Breast epithelium (tissue), 4 donors: ENCODE results near the gene SYTL3. TPM values are rescaled to one million over a fixed set of nuclear protein-coding genes. Genes with fewer than 3 reads are reported as not detected.

Experiments
- DNase-seq, 2 donors: peaks; one replicate each; pipeline ENCODE4 v3.0.0-alpha.2; 2019; ENCODE audit warnings: low spot score in 2 of 2
- H3K27ac ChIP-seq, 2 donors: fragments of 200-600 bp; sonication (generic) in 1 of 2; one replicate each; pipeline ENCODE4 v1.5.1; 2016 to 2019; ENCODE audit warnings: mild to moderate bottlenecking in 1 of 2
- H3K27me3 ChIP-seq, 2 donors: fragments of 200-600 bp; sonication (generic) in 1 of 2; one replicate each; pipeline versions ENCODE4 v1.5.1 to v1.6.0; 2017 to 2019; ENCODE audit warnings: control low read depth in 1 of 2, mild to moderate bottlenecking in 1 of 2
- H3K36me3 ChIP-seq: fragments of 200-600 bp; one replicate; pipeline ENCODE4 v1.5.1; 2019
- H3K4me1 ChIP-seq, 2 donors: fragments of 200-600 bp; sonication (generic); one replicate each; pipeline ENCODE4 v1.5.1; 2016 to 2019; ENCODE audit warnings: control low read depth in 1 of 2
- H3K4me3 ChIP-seq, 3 donors: fragments of 200-600 bp; sonication (generic); 1 replicate in 2 of 3; 2 replicates in 1 of 3; pipeline ENCODE4 v1.5.1; 2016 to 2019; ENCODE audit warnings: mild to moderate bottlenecking in 3 of 3, moderate library complexity in 2 of 3
- H3K9me3 ChIP-seq, 2 donors: fragments of 200-600 bp; sonication (generic) in 1 of 2; one replicate each; pipeline ENCODE4 v1.5.1; 2016 to 2019; ENCODE audit warnings: control low read depth in 1 of 2
- CTCF ChIP-seq, 3 donors: fragments of 450-650 bp; IDR thresholded peaks; one replicate each; pipeline ENCODE4 v1.5.1; 2016 to 2017; ENCODE audit warnings: antibody characterized with exemption in 3 of 3, mild to moderate bottlenecking in 3 of 3, moderate library complexity in 3 of 3
- POLR2A ChIP-seq: fragments of 450-650 bp; IDR thresholded peaks from one replicate; pipeline ENCODE4 v1.6.1; 2016; ENCODE audit warnings: antibody characterized with exemption, mild to moderate bottlenecking, moderate library complexity
- POLR2AphosphoS5 ChIP-seq, 3 donors: sonication (generic); formaldehyde crosslinking; IDR thresholded peaks; one replicate each; pipeline ENCODE4 v1.6.1; 2017; ENCODE audit warnings: antibody characterized with exemption in 3 of 3
- intact Hi-C: fragments of 100-400 bp; cut with DNase I; formaldehyde crosslinking; loops from one replicate; pipeline ENCODE4 v1.15.1; 2023; ENCODE audit warnings: low total_unique reads
- total RNA-seq, 3 donors: library from RNA; depleted of rRNA; stranded (reverse); fragments of >200 nt; gene quantifications; one replicate each; pipeline ENCODE4 v1.1.0, GENCODE V29; 2016

The SYTL3 gene
- total RNA-seq, 3 donors from 2014 or later: 5.2 to 8.0 (median 7.5) TPM

GRCh38 chr6:158643836-158644230 is 6.0 kb upstream of the SYTL3 start:
- DNase-seq: no peak
- intact Hi-C loops: no loop called here
- Histone ChIP-seq H3K9me3 (no peaks in the 10 kb centered on the region), H3K27ac (peak overlapping the region; percentile 99), H3K27me3 (no peaks in the 10 kb centered on the region), H3K4me1 (peaks cover 4 to 11% of the 10 kb centered on the region in 2 donors), H3K36me3 (no peaks in the 10 kb centered on the region), H3K4me3 (peak overlapping the region; percentile 88 to 97 (median 93))
- TF ChIP-seq POLR2AphosphoS5 (IDR thresholded peaks at IDR 0.05) (no peak), POLR2A (no peak), CTCF (IDR thresholded peaks at IDR 0.05) (no peak)

- Histone ChIP-seq H3K4me3 (peak within 1 kb of the TSS; percentile 88 to 97 (median 93)), H3K36me3 (no peaks in the 10 kb centered on the region), H3K27ac (peak within 1 kb of the TSS; percentile 99), H3K9me3 (no peaks in the 10 kb centered on the region), H3K4me1 (peaks cover 4 to 11% of the 10 kb centered on the region in 2 donors), H3K27me3 (no peaks in the 10 kb centered on the region)
- TF ChIP-seq POLR2A (peak; percentile 95), POLR2AphosphoS5 (IDR thresholded peaks at IDR 0.05) (peak; percentile 84 to 98 (median 97)), CTCF (IDR thresholded peaks at IDR 0.05) (no peak)
- DNase-seq: peak; percentile 92
- intact Hi-C loops: no loop called here
Measured at GRCh38 chr6:158644231-158645063, 5.4 kb upstream of the SYTL3 start, which contains the start of gene DYNLT1. TSS of gene DYNLT1 (minus strand) at chr6:158644743. CDS start at chr6:158644708, 35 bp downstream.

- Histone ChIP-seq H3K27ac (peak overlapping the region; percentile 99), H3K27me3 (no peaks in the 10 kb centered on the region), H3K4me3 (peak overlapping the region; percentile 88 to 97 (median 93)), H3K9me3 (no peaks in the 10 kb centered on the region), H3K4me1 (peaks cover 4 to 11% of the 10 kb centered on the region in 2 donors), H3K36me3 (no peaks in the 10 kb centered on the region)
- TF ChIP-seq POLR2AphosphoS5 (IDR thresholded peaks at IDR 0.05): no peak
- intact Hi-C loops: no loop called here
- DNase-seq: no peak
Measured at GRCh38 chr6:158645064-158646022, 4.5 kb upstream of the SYTL3 start.

GRCh38 chr6:158646023-158646910 is 3.6 kb upstream of the SYTL3 start:
- no peak overlapping the region for H3K4me3 ChIP-seq
- H3K36me3 ChIP-seq: no peaks in the 10 kb centered on the region
- no peak for DNase-seq
- intact Hi-C loops: no loop called here
- no peaks in the 10 kb centered on the region for H3K27me3 ChIP-seq
- no peaks in the 10 kb centered on the region for H3K9me3 ChIP-seq
- peak overlapping the region; percentile 9 to 99 for H3K27ac ChIP-seq
- H3K4me1 ChIP-seq: peaks cover 4 to 11% of the 10 kb centered on the region in 2 donors
- no peak for TF ChIP-seq POLR2A
- no peak for TF ChIP-seq CTCF (IDR thresholded peaks at IDR 0.05)
- TF ChIP-seq POLR2AphosphoS5 (IDR thresholded peaks at IDR 0.05): no peak

- H3K9me3 ChIP-seq: no peaks in the 10 kb centered on the region
- intact Hi-C loops: no loop called here
- H3K4me1 ChIP-seq: peaks cover 4 to 5% of the 10 kb centered on the region in 2 donors
- no peaks in the 10 kb centered on the region for H3K36me3 ChIP-seq
- H3K4me3 ChIP-seq: no peak overlapping the region
- TF ChIP-seq CTCF (IDR thresholded peaks at IDR 0.05) (no peak), POLR2AphosphoS5 (IDR thresholded peaks at IDR 0.05) (no peak), POLR2A (no peak)
- no peak overlapping the region for H3K27ac ChIP-seq
- no peak for DNase-seq
- H3K27me3 ChIP-seq: no peaks in the 10 kb centered on the region
Measured at GRCh38 chr6:158647501-158647900, 2.4 kb upstream of the SYTL3 start.
